Stimulated activated CD8-positive, alpha-beta memory T cell treated with anti-CD3 and anti-CD28 coated beads, Interleukin-4, amount 100 ng/mL, for 24 hours (primary cell): ENCODE measurements around the gene NPW.

Source experiments
- DNase-seq: peaks from one replicate; pipeline ENCODE4 v3.0.0-alpha.2; 2020; ENCODE audit warnings: low read depth

The NPW gene

DNA sequence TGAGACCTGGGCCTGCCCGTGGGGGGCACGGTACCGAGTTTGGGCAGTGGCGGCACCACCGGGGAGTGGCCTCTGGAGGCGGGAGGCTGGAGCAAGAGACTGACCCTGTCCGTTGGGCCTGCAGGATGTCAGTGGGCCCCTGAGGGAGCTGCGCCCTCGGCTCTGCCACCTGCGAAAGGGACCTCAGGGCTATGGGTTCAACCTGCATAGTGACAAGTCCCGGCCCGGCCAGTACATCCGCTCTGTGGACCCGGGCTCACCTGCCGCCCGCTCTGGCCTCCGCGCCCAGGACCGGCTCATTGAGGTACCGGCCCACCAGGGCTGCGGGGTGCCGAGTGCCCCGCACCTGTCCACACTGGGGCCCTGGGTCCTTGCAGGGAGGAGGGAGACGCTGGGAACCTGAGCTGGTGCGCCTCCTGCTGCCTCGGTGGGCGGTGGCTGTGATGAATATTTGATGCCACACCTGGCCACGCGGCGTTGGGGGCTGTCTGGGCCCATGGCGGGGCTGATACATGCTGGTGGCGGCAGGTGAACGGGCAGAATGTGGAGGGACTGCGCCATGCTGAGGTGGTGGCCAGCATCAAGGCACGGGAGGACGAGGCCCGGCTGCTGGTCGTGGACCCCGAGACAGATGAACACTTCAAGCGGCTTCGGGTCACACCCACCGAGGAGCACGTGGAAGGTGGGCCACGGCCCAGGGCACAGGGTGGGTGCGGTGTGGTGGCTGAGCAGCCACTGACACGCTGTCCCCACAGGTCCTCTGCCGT is 16.8 kb downstream of the NPW start:
- DNase-seq = no peak

DNA sequence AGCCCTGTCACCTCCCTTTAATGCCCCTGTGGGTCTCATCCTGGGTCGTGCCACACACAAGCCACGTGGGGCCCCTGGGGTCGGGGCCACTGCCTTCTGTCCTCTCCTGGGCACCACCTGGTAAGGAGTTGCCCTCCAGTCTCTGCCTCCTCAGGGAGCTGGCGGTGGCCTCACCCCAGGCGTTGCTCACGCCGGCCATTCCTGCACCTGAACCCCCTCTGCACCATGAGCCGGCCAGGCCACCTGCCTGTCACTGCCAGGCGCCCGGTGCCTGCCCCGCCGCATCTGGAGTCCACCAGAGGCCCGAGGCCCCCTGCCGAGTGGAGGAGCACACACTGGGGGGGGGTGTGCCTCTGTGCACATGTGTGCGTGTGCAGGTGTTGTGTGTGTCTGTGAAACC is 17.5 kb downstream of the NPW start:
- no peak for DNase-seq

DNA sequence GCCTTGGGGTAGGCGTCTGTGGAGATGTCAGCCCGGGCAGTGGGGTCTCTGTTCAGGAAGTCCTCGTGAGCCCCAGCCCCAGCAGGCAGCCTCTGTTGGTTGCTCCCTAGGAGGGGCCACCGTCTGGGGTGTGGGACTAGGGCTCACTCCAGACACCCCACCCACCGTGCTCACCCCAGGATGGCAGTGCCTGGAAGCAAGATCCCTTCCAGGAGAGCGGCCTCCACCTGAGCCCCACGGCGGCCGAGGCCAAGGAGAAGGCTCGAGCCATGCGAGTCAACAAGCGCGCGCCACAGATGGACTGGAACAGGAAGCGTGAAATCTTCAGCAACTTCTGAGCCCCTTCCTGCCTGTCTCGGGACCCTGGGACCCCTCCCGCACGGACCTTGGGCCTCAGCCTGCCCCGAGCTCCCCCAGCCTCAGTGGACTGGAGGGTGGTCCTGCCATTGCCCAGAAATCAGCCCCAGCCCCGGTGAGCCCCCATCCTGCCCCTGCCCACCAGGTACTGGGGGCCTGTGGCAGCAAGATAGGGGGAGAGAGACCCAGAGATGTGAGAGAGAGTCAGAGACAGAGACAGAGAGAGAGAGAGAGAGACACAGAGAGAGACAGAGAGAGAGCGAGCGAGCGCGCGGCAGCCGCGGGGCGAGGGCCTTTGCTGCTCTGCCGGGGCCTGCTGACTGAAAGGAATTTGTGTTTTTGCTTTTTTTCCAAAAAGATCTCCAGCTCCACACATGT is 18.2 kb downstream of the NPW start:
- no peak for DNase-seq

DNA sequence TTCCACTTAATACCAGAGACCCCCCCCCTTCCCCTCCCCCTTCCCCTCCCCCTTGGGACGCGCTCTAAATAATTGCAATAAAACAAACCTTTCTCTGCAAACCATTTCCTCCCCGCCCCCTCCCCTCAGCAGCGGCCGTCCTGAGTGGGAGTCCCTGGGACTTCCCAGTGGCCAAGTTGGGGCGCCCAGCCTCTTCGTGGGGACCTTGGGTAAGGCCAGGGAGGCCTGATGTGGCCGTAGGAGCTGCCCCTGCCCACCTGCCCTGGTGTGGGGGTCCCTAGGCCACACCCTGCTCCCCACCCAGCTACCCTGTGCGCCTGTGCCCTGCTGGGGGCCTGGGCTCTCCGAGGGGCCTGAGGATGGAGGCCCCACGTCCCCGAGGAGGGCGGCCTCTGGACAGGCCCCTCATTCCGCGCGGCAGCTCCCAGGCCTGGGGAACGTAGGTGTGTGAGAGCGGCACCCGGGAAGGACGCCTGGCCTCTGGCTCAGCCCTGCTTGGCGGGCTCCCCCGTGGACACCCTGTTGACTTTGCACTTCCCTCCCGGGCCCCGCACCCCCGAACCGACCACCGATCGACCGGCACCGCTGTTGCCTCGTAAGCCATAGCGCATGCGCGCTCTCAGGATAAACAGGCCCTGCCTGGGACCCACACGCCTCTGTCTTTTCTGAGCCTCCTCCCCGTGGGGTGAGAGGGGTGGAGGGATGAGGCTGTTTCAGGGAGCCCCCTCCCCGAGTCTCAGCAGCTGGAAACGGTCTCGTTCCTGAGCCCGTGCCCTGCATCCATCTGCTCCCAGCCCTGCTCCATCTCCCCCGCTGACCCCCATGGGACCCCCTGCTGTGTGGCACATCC is 19.0 kb downstream of the NPW start:
- DNase-seq = no peak

DNA sequence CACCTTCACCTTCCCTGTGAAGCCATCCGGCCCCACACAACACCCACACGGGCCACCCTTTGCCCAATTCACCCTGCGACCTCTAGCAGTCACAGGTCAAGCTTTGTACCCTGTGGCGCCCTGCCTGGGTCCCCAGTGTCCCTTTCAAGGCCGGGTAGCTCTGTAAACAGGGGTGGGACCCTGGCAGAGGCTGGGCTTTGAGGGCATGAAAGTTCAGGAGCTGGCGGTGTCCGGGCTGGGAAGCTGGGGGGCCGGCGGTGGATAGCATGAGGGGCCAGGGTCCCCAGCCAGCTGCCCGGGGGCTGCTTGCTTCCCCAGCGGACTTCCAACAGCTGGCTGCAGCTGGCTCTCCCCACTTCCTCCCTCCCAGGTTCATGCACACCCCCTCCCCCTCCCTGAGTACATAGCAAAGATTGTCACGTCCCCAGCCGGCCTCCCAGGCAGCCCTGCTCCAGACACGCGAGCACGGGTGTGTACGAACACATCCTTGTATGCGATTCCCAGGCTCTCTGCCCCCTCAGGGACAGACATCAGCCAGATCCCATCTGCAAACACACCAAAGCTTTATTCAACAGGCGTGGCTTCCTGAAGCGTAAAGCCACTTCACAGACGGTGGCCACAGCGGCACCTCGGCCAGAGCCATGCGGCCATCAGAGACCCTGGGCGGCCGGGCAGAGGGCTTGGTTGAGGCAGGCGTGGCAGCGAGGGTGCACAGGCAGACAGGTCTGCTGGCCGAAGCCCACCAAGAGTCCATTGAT is 19.9 kb downstream of the NPW start:
- DNase-seq = no peak

DNA sequence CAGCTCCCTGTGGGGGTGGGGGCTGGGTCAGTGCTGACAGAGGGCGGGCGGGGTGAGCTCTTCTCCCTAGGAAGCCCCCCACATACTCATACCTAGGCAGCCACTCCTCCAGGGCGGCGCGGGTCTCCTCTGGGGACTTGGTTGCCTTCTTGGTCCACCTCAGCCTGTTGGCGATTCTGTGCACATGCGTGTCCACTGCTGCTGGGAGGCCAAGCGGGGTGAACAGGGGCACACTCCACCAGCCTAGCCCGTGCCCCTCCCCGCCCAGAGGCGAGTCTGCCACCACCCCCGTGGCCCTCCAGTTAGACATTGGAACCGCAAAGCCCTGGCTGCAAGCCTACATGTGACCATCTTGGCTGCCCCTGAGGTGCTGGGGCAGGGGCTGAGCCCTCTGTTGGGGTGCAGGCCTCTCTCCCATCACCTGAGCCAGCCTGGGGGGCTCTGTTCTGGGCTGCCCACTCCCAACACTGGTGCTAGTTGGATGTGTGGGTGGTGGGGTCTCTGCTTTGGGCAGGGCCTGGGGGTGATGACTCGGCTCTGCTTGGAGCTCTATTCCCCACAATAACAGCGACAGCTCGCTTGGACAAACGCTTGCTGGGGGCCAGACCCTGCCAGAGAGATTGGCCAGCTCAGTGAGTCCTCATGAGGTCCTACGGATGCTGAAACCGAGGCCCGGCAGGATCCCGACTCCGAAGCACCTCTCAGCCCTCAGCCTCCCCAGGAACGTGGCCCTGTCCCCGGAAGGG is 20.6 kb downstream of the NPW start:
- no peak for DNase-seq

DNA sequence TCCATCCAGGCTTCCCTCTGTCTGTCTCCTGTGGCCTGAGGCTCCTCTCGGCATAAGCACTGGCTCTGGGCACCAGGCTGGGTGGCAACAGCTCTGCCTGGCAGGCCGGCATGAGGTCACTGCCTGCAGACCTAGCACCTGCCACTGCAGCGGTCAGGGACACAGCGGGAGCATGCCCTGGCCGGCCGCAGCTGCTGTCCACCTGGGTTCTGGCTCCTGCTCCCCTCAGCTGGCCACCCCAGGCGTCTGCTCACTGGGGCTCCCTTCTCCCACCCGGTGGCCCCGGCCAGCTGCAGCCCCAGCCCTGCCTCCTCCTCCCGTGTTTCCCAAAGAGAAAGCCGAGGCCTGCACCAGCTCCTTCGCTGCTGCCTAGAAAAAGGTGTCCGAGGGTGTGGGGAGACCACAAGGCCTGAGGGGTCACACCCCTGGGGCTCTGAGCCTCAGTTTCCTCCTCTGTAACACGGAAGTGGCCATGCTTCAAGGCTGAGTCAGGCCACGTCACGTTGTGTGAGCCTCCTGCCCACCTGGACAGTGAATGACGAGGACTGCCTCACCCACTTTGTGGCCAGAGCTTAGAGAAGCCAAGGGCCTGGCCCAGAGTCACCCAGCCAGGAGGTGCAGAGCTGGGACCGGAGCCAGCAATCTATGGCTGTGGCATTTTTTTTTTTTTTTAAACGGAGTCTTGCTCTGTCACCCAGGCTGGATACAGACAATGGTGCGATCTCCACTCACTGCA is 21.4 kb downstream of the NPW start:
- DNase-seq = no peak

DNA sequence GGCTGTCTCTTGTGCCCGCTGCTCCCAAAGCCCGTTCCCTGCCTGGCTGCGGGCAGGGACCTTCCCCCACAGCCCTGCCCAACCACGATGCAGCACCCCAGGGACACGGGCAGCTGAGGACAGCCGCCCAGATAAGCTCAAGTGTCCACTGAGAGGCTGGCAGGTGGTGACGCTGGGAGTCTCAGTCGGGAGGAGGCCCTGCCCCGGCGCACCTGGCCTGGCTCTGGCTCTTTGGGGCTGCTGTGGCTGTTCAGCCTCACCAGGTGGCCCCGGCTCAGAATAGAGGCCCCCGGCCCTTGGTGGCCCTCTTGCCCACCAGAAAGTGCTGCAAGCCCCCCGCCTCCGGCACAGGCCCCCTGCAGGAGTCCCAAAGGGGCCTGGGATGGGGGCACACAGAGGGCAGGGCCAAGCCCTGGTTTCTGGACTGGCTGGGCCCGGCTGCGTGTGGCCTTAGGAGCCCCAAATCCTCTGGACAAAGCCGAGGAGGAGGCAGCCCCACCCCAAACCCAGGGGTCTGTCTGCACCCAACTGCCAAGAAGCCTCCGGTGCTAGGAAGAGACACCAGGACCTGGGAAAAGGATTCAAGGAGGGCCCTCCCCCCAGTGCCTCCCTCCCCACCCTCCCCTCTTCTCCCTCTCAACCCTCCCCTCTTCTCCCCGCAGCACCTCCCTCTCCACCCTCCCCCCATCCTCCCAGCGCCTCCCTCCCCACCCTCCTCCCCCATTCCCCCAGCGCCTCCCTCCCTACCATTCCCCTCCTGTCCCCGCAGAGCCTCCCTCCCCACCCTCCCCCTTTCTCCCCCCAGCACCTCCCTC is 22.8 kb downstream of the NPW start:
- no peak for DNase-seq

DNA sequence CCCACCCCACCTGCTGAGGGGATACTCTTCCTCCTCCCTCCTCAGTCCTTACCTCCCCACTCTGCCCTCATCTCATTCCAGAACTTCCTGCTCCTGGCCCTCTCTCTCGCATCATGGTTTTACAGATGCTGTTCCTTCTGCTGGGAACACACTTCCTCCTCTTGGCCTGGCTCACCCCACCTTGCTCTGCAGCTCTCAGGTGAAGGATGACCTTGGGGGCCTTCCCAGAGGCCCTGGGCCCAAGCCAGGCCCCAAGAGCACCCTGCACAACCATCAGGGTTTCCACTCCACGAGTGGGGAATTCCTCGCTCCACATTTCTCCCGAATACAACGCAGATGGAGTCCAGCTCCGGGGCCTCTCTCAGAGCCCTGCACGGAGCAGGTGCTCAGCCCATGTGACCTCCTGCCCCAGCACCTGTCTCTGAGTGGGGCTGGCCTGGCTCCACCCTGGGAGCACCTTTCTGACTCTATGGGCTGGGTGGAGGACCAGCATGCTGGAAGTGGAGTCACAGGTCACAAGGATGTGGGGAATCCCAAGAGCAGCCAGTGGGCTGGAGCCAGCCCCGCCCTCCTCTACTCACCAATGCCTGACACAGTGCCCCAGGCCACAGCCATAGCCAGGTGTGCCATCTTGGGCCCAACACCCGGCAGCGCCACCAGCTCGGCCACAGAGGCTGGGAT is 23.5 kb downstream of the NPW start:
- DNase-seq = no peak

DNA sequence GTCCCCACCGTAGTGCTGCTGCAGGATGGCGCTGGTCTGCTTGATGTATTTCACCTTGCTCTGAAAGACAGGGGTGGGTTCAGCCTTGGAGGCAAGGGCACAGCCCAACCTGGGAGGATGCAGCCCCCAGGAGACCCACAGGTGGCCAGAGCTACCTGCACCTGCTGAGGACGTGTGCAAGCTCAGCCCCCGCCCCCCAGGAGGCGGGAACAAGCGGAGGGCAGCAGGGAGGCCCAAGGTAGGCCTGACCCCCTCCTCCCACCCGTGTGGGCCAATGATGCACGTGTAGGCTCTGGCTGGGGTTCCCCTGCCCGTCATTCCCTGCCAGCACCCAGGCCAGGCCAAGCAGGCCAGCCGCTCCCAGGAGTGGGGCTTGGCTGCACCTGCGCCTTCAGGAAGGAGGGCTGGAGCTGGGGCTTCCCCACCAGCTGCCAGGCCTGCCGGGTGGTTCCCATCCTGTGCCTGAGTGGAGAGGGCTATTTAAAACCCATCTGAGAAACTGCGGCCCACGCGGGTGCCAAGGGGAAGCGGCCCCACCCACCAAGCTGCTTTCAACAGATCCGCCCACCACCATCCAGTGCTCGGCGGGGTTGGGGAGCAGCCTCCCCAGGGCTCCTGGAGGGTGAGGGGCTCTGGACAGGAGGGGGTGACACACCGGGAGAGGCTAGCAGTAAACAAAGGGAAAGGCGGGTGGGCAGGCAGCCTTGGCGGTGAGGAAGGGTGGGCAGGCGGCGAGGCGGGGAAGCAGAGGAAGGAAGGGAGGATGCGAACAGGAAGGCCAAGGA is 24.3 kb downstream of the NPW start:
- no peak for DNase-seq

DNA sequence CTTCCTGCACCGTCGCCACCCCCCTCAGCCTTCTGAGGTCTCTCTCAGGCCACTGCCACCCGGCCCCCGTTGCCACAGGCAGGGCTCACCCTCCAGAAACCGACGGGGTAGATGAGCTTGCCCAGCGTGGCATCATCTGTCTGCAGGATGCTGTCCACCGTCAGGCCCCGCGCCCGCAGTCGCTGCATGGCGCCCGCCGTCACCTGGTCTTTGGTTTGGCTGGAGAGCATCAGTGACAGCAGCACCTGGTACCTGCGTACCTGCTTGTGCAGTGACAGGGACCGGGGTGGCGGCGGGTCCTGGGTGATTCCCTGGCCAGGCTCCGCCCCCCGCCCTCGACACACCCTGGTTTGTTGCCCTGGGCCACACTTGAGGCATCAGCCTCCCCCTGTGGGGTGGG is 25.0 kb downstream of the NPW start:
- DNase-seq = no peak

DNA sequence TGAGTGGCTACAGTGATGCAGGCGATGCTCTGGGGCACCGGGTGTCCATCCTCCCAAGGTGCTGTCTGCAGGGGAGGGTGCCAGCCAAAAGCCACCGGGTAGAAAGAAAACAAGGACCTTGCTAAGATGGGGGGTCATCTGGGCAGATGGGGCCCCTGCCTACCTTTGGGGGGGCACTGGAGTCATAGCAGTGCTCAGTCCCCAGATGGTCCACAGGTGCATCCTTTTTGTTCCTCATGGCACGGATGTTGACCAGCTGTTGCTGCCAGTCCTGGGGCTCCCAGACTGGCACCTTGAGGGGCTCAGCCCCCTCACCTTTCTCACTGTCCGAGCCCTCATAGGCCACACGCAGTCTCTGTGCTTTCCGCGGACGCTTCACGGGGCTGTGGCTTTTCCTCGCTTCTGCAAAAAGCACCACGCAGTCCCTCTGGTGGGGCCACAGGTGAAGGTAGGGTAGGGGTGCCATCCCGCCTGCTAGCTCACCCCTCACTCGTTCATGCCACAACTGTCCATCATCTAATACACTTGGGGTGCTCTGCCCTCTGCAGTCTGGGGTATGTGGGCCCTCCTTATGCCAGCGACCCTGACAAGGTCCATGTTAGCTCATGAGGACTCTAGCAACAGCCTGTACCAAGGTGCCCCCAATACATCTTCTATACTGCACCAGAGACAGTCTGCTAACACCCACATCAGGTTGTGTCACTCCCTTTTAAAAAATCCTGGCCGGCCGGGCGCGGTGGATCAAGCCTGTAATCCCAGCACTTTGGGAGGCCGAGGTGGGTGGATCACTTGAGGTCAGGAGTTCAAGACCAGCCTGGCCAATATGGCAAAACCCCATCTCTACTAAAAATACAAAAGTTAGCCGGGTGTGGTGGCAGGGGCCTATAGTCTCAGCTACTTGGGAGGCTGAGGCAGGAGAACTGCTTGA is 26.6 kb downstream of the NPW start:
- DNase-seq = no peak

DNA sequence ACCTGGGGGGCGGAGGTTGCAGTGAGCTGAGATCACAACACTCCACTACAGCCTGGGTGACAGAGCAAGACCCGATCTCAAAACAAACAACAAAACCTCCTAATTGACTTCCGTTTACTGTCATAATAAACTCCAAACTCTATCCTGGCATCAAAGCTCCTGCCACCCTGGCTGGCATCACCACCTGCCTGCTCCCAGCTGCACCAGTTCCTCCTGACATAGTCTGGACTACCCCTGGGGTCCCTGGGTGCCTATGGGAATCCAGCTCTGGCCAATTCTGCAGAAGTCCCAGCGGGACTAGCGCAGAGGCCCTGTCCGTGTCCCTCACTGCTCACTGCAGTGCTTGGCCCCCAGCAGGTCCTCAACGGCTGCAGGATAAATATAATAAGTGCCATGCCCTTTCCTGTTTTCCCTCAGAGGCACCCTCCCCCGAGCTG is 27.3 kb downstream of the NPW start:
- DNase-seq = no peak

DNA sequence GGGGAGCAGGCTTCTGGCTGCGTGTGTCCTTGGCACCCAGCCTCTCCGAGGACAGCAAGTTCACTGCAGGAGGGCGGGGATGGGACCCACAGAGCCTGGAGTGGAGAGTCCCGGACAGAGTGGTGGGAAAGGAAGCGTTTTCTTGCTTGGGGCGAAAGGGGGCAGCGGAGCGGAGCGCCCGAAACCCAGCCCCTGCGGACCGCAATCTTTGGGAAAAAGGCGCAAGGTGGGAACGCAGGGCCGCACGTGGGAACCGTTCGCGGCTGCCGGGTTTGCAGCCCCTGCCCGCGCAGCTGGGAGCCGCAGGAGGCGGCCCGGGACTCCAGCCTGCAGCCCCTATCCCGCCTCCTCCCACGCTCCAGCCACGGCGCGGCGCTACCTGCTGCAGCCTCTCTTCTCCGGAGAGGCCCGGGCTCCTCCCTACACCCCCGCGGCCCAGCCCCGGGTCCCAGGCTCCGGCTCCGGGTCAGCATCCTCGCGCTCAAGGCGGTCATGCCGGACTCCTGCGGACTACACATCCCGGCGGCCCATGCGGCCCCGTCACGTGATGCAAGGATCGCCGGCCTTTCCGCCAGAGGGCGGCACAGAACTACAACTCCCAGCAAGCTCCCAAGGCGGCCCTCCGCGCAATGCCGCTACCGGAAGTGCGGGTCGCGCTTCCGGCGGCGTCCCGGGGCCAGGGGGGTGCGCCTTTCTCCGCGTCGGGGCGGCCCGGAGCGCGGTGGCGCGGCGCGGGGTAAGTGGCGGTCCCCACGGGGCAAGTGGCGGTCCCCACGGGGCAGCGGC is 27.9 kb downstream of the NPW start, which contains the start of the genes NTHL1 and TSC2:
Gene NTHL1 (minus strand): TSS at position 505 of the 786 bp plus-strand sequence. CDS start 11 bp downstream, at position 494.
Gene TSC2 (plus strand): TSS at position 656 of the 786 bp plus-strand sequence. CDS start 631 bp downstream, outside the sequence.
- DNase-seq = peak; percentile 93

DNA sequence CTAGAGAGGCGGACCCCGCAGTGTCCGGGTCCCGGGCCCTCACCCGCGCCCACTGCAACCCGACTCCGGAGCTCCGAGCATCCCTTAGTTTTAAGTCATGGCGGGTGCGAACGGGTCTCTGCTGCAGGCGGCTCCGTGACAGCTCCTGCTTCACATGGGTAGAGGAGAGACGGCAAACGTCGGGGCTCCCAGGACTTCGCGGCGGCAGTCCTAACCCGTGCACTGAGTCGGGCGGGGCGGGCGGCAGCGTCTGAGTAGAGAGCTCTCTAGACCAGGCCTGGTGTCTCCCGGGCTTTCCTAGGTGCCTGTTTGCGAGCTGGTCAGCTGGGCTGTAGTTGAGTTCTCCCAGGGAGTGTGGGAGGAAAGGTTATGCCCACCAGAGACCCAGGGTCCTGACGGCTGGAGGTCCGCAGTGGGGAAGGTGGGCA is 28.5 kb downstream of the NPW start:
- DNase-seq = no peak

DNA sequence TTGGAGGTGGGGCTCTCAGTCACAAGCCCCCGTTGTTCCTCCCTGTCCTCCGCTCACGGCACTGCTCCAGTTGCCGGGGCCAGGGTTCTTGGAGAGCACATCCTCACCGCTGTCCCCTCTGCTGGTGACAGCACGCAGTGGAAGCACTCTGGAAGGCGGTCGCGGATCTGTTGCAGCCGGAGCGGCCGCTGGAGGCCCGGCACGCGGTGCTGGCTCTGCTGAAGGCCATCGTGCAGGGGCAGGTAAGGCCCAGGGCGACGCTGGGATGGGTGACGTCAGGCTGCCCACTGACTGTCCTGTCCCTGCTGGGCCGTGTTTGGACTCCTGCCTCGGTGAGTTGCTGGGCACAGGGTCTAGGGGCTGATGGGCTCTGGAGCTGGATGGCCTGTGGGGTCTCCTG is 33.6 kb downstream of the NPW start:
- DNase-seq = no peak
